HL-60 (cell line): ENCODE data around the gene LRP2.

ENCODE experiments used
- POLR2AphosphoS5 ChIP-seq: IDR thresholded peaks from 2 replicates; pipeline ENCODE4 v1.6.1; 2012; ENCODE audit warnings: low read depth
- SPI1 ChIP-seq: IDR thresholded peaks from 2 replicates; pipeline ENCODE4 v1.6.1; 2012; ENCODE audit warnings: low read depth, mild to moderate bottlenecking, borderline replicate concordance
- TF ChIP-seq, protein P1 (sequence below): IDR thresholded peaks from one replicate; pipeline ENCODE4 v1.5.1; 2011; ENCODE audit warnings: low read length, control low read depth, inconsistent platforms; ENCODE audit not compliant: insufficient read depth

DNA sequence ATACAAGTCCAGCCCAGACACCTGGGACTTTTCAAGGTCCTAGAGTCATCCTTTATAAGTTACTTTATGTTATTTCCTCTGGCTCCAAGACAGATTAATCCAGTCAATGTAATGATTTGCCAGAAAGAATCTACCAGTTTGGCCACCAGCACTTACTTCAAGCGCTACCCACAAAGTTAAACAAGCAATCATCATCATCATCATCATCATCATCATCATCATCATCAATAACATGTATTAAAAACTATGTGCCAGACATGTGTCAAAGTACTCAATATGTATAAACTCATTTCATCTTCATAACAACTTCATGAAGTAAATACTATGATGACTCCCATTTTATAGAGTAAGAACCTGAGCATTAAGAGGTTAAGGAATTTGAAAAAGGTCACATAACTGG lies 64.3 kb downstream of the LRP2 start:
- TF ChIP-seq POLR2AphosphoS5 (no peak), SPI1 (no peak)
- TF ChIP-seq, protein P1, sequence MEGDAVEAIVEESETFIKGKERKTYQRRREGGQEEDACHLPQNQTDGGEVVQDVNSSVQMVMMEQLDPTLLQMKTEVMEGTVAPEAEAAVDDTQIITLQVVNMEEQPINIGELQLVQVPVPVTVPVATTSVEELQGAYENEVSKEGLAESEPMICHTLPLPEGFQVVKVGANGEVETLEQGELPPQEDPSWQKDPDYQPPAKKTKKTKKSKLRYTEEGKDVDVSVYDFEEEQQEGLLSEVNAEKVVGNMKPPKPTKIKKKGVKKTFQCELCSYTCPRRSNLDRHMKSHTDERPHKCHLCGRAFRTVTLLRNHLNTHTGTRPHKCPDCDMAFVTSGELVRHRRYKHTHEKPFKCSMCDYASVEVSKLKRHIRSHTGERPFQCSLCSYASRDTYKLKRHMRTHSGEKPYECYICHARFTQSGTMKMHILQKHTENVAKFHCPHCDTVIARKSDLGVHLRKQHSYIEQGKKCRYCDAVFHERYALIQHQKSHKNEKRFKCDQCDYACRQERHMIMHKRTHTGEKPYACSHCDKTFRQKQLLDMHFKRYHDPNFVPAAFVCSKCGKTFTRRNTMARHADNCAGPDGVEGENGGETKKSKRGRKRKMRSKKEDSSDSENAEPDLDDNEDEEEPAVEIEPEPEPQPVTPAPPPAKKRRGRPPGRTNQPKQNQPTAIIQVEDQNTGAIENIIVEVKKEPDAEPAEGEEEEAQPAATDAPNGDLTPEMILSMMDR = no peak
